ENCODE data around the gene DMRTC1. TPM values are rescaled to one million over a fixed set of nuclear protein-coding genes. Genes with fewer than 3 reads are reported as not detected.
A peak's percentile ranks its signal among the peaks of the same experiment; 100 is the strongest.
"Not testable (repeated sequence)": the region's sequence is repeated elsewhere in the genome, so short reads cannot be mapped to it uniquely, and the experiment has no call there.

DMRTC1 gene, protein sequence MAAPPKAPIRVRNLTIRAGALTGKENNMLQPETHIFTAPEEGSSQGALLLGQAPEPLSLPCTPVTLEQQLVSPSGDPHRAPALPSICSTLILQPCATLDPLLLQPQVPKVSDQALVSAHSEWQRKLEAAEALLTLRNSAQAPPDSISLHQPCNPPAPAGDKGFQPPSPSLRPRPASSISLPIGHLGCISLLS
- total RNA-seq = not detected
- long read RNA-seq = 0 reads

DNA sequence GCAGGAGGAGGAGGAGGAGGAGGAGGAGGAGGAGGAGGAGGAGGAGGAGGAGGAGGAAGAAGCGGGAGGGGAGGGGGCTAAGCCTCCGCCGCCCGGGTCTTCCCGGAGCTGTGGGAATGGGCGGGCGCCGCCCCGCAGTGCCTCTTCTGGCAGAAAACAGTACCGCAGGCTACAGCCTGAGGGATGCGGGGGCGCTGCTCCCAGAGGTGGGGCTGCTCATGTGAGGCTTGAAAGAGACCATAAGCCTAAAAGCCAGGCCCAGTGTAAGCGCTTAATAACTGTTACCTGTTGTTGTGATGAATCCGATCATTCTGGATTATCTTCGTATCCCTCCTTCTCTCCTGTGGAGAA, at the start of gene DMRTC1:
Gene DMRTC1, minus strand, starts transcription at position 19 of the 351 bp plus-strand sequence. CDS start 68,143 bp downstream, outside the sequence.
- H3K36me3 ChIP-seq; H3K4me1 ChIP-seq; H3K27ac ChIP-seq; H3K4me3 ChIP-seq; DNase-seq; intact Hi-C loops (cut with DNase I); H3K27me3 ChIP-seq; H3K9me3 ChIP-seq: not testable (repeated sequence)
- ATAC-seq = peak; percentile 35 to 58 (median 54)
- no CpG with 5 or more reads among the region's 15 CpGs for WGBS (ENCODE audit: insufficient coverage, low coverage, low lambda C conversion rate, missing lambda C conversion rate)

DNA sequence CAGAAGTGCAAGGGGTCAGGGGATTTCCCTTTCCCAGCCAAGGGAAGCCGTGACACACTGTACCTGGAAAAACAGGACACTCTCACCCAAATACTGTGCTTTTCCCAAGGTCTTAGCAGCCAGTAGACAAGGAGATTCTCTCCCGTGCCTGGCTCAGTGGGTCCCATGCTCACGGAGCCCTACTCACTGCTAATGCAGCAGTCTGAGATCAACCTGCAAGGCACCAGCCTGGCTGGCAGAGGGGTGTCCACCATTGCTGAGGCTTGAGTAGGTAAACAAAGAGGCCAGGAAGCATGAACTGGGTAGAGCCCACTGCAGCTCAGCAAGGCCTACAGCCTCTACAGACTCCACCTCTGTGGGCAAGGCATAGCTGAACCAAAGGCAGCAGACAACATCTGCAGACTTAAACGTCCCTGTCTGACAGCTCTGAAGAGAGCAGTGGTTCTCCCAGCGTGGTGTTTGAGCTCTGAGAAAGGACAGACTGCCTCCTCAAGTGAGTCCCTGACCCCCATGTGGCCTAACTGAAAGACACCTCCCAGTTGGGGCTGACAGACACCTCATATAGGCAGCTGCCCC, 37.3 kb upstream of the DMRTC1 start:
- intact Hi-C loops (cut with DNase I); H3K36me3 ChIP-seq; H3K27me3 ChIP-seq; H3K27ac ChIP-seq; ATAC-seq; H3K9me3 ChIP-seq; H3K4me1 ChIP-seq; H3K4me3 ChIP-seq: not testable (repeated sequence)
- peak in 1 of 3 donors; percentile 10 for DNase-seq
- whole genome bisulfite sequencing (ENCODE audit: insufficient coverage, low coverage, low lambda C conversion rate, missing lambda C conversion rate) = 0% methylated on average over 2 of the region's 5 CpGs

DNA sequence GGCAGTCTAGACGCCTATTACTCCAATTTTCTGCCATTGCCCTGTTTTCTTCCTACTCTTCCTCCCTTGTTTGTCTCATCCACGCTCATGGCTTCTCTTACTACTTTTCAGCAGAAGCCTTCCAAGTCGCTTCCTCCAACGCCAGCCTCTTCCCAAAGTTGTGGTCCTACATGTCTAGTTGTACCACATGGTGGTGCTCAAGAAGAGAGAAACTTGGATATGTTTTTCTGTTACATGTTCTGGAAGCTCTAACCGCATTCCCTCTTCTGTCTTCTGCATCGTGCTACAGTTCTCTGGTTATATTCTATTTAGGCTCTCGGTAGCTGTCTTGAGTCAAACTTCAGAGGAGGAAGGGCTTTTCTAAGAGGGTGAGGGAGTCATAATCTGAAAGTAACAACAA, 31.2 kb upstream of the DMRTC1 start:
- ATAC-seq = peak in 3 of 4 donors; percentile 33 to 58 (median 45)
- not testable (repeated sequence) for H3K4me3 ChIP-seq

DNA sequence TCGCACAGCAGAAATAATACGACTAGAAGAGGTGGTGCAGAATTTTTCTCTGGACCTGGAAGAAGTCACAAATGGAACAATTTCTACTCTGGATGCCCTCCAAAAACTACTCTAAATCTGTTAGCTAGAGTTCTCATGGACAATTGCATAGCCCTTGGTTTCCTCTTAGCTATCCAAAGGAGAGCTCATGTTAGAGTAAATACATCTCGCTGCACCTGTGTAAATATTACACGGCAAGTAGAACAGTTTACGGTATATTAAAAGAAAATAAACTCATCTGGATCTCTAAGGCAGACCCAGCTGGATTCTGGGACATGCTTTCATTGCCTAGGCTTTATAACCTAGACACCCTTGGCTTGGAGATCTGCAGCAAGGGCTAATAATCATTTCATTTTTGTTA, 28.2 kb upstream of the DMRTC1 start:
- DNase-seq; H3K9me3 ChIP-seq; H3K4me3 ChIP-seq; H3K27me3 ChIP-seq; intact Hi-C loops (cut with DNase I); H3K36me3 ChIP-seq; H3K27ac ChIP-seq; H3K4me1 ChIP-seq; ATAC-seq: not testable (repeated sequence)
- no CpG with 5 or more reads among the region's 5 CpGs for WGBS (ENCODE audit: insufficient coverage, low coverage, low lambda C conversion rate, missing lambda C conversion rate)

More for the DNA sequence above, 31.2 kb upstream of the DMRTC1 start:
- H3K36me3 ChIP-seq; intact Hi-C loops (cut with DNase I); H3K4me1 ChIP-seq; H3K9me3 ChIP-seq; DNase-seq; H3K27me3 ChIP-seq; H3K27ac ChIP-seq: not testable (repeated sequence)
- WGBS (ENCODE audit: insufficient coverage, low coverage, low lambda C conversion rate, missing lambda C conversion rate) = no CpG with 5 or more reads among the region's 7 CpGs

DNA sequence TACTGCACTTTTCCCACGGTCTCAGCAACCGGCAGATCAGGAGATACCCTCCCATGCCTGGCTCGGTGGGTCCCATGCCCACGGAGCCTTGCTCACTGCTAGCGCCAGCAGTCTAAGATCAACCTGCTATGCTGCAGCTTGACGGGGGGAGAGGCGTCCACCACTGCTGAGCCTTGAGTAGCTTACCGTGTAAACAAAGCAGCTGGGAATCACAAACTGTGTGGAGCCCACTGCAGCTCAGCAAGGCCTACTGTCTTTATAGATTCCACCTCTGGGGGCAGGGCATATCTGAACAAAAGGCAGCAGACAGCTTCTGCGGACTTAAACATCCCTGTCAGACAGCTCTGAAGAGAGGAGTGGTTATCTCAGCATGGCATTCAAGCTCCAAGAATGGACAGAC, 16.3 kb upstream of the DMRTC1 start:
- DNase-seq; H3K9me3 ChIP-seq; H3K4me1 ChIP-seq; intact Hi-C loops (cut with DNase I); H3K36me3 ChIP-seq; H3K4me3 ChIP-seq; ATAC-seq; H3K27ac ChIP-seq; H3K27me3 ChIP-seq: not testable (repeated sequence)
- WGBS (ENCODE audit: insufficient coverage, low coverage, low lambda C conversion rate, missing lambda C conversion rate) = no CpG with 5 or more reads among the region's 9 CpGs

DNA sequence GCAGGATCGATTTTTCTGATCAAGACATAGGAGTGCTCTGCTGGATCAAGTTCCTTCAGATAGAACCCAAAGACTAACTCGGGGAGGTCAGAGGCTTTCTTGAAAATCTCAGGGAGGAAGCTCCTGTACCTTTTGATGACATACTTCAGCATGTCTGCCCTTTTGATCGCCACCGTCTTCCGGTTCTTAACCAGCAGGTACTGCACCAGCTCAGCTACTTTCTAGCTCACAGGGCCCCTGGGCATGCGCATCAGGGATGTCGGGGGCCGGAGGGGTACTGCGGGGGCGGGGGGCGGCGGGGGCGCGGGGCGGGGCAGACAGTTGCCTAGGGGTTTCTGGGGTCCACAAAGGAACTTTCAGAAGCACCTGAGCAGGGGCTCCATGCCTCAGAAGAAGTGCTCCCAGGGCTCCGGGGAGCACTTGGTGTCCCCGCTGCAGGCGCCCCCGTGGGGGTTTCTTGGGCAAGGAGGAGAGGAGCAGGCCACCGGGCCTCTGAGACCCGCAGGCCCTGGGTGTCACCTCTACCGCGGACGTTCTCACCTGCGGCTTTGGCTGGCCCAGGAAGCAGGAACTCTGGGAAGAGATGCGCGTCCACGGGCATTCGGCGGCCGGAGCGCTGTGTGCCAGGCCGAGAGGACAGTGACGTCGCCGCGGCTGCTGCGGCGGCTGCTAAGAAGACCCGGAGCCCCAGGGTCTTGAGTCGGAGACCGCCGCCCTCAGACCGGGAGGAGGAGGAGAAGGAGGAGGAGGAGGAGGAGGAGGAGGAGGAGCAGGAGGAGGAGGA, 410 bp downstream of the DMRTC1 start:
- H3K27ac ChIP-seq; H3K27me3 ChIP-seq; DNase-seq; intact Hi-C loops (cut with DNase I); H3K36me3 ChIP-seq; ATAC-seq; H3K4me3 ChIP-seq; H3K4me1 ChIP-seq; H3K9me3 ChIP-seq: not testable (repeated sequence)
- no CpG with 5 or more reads among the region's 44 CpGs for WGBS (ENCODE audit: insufficient coverage, low coverage, low lambda C conversion rate, missing lambda C conversion rate)

DNA sequence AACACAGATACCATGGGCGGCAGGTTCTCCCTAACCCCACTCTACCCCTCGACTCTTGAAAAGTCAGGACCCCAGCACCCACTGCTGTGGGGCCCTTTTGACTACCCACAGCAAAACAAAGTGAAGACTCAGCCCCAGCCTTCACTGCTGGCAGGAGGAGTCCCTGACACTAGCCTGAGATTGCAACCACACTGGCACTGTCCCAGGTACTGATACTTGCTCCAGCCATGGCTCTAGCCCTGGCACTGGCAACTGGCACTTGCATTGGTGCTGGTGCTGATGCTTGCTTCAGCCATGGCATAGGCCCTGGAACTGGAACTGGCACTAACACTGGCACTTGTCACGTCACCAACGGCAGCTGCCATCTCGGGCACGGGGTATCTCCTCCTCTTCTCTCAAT, 1.4 kb downstream of the DMRTC1 start:
- H3K36me3 ChIP-seq; H3K27me3 ChIP-seq; H3K4me3 ChIP-seq; DNase-seq; H3K27ac ChIP-seq; intact Hi-C loops (cut with DNase I); H3K9me3 ChIP-seq; H3K4me1 ChIP-seq; ATAC-seq: not testable (repeated sequence)
- no CpG with 5 or more reads among the region's 6 CpGs for WGBS (ENCODE audit: insufficient coverage, low coverage, low lambda C conversion rate, missing lambda C conversion rate)

DNA sequence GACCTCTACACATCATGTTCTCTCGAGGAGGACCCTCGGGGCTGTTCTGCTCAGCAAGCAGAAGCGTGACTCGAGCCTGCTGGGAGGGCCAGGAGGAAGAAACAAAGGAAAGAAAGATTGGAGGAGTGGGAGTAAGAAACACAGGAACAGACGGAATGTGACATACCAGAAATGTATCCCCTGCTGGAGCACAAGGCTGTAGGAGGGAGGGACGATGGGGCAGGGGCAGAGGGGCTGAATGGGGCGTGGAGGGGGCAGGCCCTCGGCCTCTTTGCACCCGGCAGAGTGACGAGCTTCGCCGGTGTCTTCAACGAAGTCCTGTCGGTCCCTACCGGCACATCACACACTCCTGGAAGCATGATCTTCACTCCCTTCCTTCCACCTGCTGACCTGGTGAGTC, 5.7 kb downstream of the DMRTC1 start, which contains the start of gene FAM236A:
Gene FAM236A, plus strand, starts transcription at position 301 of the 400 bp plus-strand sequence. Its CDS starts 57 bp downstream, at position 358.
- ATAC-seq; H3K4me1 ChIP-seq; H3K27me3 ChIP-seq; H3K36me3 ChIP-seq; H3K9me3 ChIP-seq; intact Hi-C loops (cut with DNase I); H3K4me3 ChIP-seq; H3K27ac ChIP-seq; DNase-seq: not testable (repeated sequence)
- no CpG with 5 or more reads among the region's 15 CpGs for WGBS (ENCODE audit: insufficient coverage, low coverage, low lambda C conversion rate, missing lambda C conversion rate)

DNA sequence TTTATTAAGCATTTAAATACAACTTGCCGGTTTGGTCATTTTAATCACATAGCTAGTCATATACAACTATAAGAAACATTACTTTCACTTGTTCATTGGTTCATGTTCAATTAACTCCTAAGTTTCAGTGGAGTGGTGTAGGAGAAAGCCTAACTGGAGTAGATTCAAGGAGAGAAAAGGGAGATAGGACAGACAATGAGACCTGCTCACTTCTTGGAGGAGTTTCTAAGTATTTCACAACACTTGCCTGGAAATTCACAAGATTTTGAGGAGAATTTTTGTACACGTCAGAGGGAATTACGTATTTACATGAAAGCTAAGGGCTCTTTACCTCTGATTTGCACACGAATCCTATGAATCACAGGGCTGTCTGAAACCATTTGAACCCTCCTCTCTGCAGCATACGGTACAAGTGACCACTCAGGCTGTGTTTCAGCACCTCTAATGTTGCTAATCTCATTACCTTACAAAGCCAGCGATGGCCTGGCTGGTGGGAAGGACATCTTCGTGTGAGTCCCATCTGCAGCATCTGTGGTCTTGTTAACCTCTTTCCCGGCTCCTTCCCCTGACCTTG, 6.7 kb downstream of the DMRTC1 start:
- no CpG with 5 or more reads among the region's 8 CpGs for WGBS (ENCODE audit: insufficient coverage, low coverage, low lambda C conversion rate, missing lambda C conversion rate)
- H3K36me3 ChIP-seq; intact Hi-C loops (cut with DNase I); H3K9me3 ChIP-seq; H3K4me1 ChIP-seq; H3K27ac ChIP-seq; H3K4me3 ChIP-seq; ATAC-seq; H3K27me3 ChIP-seq; DNase-seq: not testable (repeated sequence)

DNA sequence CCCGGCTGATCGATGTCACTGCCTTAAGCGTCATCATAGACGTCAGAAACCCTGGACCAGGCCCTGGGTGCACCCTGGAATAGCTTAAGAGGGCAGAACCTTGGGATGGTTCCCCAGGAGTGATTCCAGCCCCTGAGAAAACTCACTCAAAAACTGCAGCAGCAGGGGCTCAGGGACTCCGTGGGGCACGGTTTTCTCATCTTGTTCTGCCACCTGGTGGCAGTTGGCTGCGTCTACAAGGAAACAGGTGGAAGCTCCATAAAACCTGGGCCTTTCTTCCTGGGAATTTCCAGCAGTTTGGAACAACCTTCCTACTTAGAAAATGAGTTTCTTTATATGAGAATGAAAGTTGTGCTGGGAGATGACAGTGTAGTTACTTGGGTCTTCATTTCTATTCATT, 7.2 kb downstream of the DMRTC1 start:
- DNase-seq; intact Hi-C loops (cut with DNase I); H3K27ac ChIP-seq; H3K36me3 ChIP-seq; H3K27me3 ChIP-seq; H3K4me3 ChIP-seq; H3K4me1 ChIP-seq; H3K9me3 ChIP-seq: not testable (repeated sequence)
- WGBS (ENCODE audit: insufficient coverage, low coverage, low lambda C conversion rate, missing lambda C conversion rate) = no CpG with 5 or more reads among the region's 7 CpGs
- ATAC-seq = peak in 1 of 4 donors; percentile 33

DNA sequence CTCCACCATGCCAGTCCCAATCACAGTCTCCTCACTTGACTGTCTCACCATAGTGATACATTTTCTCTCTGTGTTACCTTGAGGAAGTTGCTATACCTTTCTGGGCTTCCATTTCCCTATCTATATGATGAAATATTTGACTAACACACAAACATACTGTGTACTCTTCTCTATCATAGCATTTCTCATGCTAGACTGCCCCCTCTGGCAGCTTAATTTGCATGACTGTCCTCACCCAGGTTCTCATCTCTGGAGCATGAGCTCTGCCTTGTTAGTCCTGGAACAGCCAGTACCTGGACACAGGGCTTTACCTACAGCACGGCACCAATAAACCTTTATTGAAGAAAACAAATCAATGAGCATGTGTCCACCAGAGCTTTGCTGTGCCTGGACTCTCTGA, 11.4 kb downstream of the DMRTC1 start:
- ATAC-seq; H3K27me3 ChIP-seq; H3K36me3 ChIP-seq; H3K27ac ChIP-seq; intact Hi-C loops (cut with DNase I); DNase-seq; H3K4me1 ChIP-seq; H3K4me3 ChIP-seq; H3K9me3 ChIP-seq: not testable (repeated sequence)
- WGBS (ENCODE audit: insufficient coverage, low coverage, low lambda C conversion rate, missing lambda C conversion rate) = no CpG with 5 or more reads among the region's 1 CpG

All from right lobe of liver (tissue), 6 donors.